GM18520 (cell line): ENCODE data around the gene ROGDI.

Experiments
- ATAC-seq: cut with Tn5 transposase; IDR thresholded peaks from one replicate; pipeline ENCODE4 v1.9.1; 2021; ENCODE audit not compliant: unreplicated experiment

The ROGDI gene

GRCh38 chr16:4801962-4802658 lies at the start of gene ROGDI:
Gene ROGDI, minus strand, starts transcription at chr16:4802633. Its CDS starts 62 bp downstream, at chr16:4802571.
- peak; percentile 23 for ATAC-seq

- ATAC-seq = no peak
Observed at GRCh38 chr16:4850211-4850610, 47.8 kb upstream of the ROGDI start.

- peak; percentile 5 for ATAC-seq
Observed at GRCh38 chr16:4847774-4848587, 45.5 kb upstream of the ROGDI start.

- peak; percentile 80 for ATAC-seq
Observed at GRCh38 chr16:4846901-4847773, 44.7 kb upstream of the ROGDI start, which contains the start of the genes GLYR1 and UBN1. Gene GLYR1, minus strand, starts transcription at chr16:4847288. Its CDS starts 23 bp downstream, at chr16:4847265. Gene UBN1, plus strand, starts transcription at chr16:4847481. Its CDS starts 5,437 bp downstream, at chr16:4852918.

GRCh38 chr16:4846503-4846900 lies 44.1 kb upstream of the ROGDI start:
- ATAC-seq = peak; percentile 4

- no peak for ATAC-seq
Observed at GRCh38 chr16:4840984-4841383, 38.6 kb upstream of the ROGDI start.

GRCh38 chr16:4839942-4840341 lies 37.5 kb upstream of the ROGDI start:
- no peak for ATAC-seq

- no peak for ATAC-seq
Observed at GRCh38 chr16:4837733-4838501, 35.5 kb upstream of the ROGDI start.

- ATAC-seq = no peak
Observed at GRCh38 chr16:4836727-4837126, 34.3 kb upstream of the ROGDI start.

GRCh38 chr16:4833584-4833983 lies 31.2 kb upstream of the ROGDI start:
- ATAC-seq = no peak

GRCh38 chr16:4832698-4833343 lies 30.4 kb upstream of the ROGDI start:
- ATAC-seq = no peak

GRCh38 chr16:4831616-4832015 lies 29.2 kb upstream of the ROGDI start:
- ATAC-seq = no peak

- ATAC-seq = no peak
Observed at GRCh38 chr16:4830408-4830807, 28.0 kb upstream of the ROGDI start.

GRCh38 chr16:4828567-4829321 lies 26.3 kb upstream of the ROGDI start:
- no peak for ATAC-seq

- no peak for ATAC-seq
Observed at GRCh38 chr16:4826980-4827379, 24.5 kb upstream of the ROGDI start.

- no peak for ATAC-seq
Observed at GRCh38 chr16:4826526-4826925, 24.1 kb upstream of the ROGDI start.

GRCh38 chr16:4825196-4825595 lies 22.8 kb upstream of the ROGDI start:
- no peak for ATAC-seq

- no peak for ATAC-seq
Observed at GRCh38 chr16:4820652-4821051, 18.2 kb upstream of the ROGDI start.

- no peak for ATAC-seq
Observed at GRCh38 chr16:4814542-4815173, 12.2 kb upstream of the ROGDI start.
